Peyer's patch (tissue), 4 donors: ENCODE measurements around the gene POU2F3.

Experiments used
- POLR2A ChIP-seq, 2 donors: fragments of 450-650 bp; IDR thresholded peaks; one replicate each; pipeline ENCODE4 v1.5.1; 2017; ENCODE audit warnings: antibody characterized with exemption in 2 of 2, mild to moderate bottlenecking in 2 of 2, moderate library complexity in 2 of 2
- TF ChIP-seq, protein P1 (sequence below), 6 experiments: fragments of 450-650 bp in 4 of 6; fragments of 200-600 bp in 2 of 6; sonication (generic) in 1 of 6; IDR thresholded peaks; one replicate each; pipeline ENCODE4 v1.5.1; 2017 to 2019; ENCODE audit warnings: antibody characterized with exemption in 6 of 6, mild to moderate bottlenecking in 3 of 6, moderate library complexity in 1 of 6

DNA sequence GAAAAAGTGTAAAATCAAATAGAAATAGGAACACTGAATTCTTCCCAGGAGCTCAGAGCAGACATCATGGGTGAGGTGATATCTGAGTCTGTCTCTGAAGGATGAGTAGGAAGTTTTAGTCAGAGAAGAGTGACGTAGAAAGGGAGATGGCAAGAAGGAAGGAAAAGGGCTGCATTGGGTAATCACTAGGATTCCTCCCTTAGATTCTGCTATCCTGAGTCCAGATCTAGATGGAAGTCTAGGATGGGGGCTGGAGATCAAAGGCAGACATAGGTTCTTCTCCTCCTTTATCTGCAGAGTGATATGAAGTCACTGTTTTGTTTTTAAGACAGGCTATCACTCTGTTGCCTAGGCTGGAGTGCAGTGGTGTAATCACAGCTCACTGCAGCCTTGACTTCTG lies 30.4 kb downstream of the POU2F3 start:
- TF ChIP-seq, protein P1, sequence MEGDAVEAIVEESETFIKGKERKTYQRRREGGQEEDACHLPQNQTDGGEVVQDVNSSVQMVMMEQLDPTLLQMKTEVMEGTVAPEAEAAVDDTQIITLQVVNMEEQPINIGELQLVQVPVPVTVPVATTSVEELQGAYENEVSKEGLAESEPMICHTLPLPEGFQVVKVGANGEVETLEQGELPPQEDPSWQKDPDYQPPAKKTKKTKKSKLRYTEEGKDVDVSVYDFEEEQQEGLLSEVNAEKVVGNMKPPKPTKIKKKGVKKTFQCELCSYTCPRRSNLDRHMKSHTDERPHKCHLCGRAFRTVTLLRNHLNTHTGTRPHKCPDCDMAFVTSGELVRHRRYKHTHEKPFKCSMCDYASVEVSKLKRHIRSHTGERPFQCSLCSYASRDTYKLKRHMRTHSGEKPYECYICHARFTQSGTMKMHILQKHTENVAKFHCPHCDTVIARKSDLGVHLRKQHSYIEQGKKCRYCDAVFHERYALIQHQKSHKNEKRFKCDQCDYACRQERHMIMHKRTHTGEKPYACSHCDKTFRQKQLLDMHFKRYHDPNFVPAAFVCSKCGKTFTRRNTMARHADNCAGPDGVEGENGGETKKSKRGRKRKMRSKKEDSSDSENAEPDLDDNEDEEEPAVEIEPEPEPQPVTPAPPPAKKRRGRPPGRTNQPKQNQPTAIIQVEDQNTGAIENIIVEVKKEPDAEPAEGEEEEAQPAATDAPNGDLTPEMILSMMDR (IDR thresholded peaks at IDR 0.05) = no peak
- no peak for TF ChIP-seq POLR2A (IDR thresholded peaks at IDR 0.05)
